GM18498 (cell line): Measurements from ENCODE around the gene PDCD1.
A peak's percentile ranks its signal among the peaks of the same experiment; 100 is the strongest.
"Not testable (repeated sequence)": the region's sequence is repeated elsewhere in the genome, so short reads cannot be mapped to it uniquely, and the experiment has no call there.

Experiments used
- ATAC-seq: cut with Tn5 transposase; IDR thresholded peaks from one replicate; pipeline ENCODE4 v1.9.1; 2021; ENCODE audit warnings: mild to moderate bottlenecking, moderate library complexity; ENCODE audit not compliant: unreplicated experiment

Gene PDCD1

DNA sequence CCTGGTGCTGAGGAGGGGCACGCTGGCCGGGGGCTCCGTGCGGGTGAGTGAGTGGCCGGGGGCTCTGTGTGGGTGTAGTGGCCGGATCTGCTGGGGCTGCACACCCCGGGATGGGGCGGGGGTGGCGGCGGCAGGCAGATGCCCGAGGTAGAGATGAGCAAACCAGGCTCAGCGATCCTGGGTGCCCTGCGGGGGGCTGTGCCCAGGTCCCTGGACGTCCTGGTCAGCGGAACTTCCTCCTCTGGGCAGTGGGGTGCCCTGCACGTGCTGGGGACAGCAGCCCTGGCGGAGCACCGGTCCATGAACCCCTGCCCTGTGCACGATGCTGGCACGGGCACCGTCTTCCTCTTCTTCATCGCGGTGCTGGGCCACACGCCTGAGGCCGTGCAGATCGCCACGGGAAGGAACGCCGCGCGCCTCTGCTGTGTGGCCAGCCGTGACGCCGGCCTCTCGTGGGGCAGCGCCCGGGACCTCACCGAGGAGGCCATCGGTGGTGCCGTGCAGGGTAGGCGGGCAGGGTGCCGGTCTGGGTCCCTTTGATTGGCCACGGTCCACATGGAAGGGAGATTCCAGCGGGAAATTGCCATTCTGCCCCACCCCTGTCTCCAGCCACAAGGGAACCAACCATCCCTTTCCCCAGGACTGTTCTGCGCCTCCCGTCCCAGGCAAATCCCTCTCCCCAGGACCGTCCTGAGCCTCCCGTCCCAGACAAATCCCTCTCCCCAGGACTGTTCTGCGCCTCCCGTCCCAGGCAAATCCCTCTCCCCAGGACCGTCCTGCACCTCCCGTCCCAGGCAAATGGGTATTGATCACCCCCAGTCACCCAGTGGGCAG lies 43.8 kb downstream of the PDCD1 start:
- ATAC-seq = no peak

- ATAC-seq = no peak
These were observed 44.4 kb downstream of the PDCD1 start for GRCh38 chr2:241814393-241814642.

- no peak for ATAC-seq
These were observed 44.9 kb downstream of the PDCD1 start for GRCh38 chr2:241813644-241814392.

DNA sequence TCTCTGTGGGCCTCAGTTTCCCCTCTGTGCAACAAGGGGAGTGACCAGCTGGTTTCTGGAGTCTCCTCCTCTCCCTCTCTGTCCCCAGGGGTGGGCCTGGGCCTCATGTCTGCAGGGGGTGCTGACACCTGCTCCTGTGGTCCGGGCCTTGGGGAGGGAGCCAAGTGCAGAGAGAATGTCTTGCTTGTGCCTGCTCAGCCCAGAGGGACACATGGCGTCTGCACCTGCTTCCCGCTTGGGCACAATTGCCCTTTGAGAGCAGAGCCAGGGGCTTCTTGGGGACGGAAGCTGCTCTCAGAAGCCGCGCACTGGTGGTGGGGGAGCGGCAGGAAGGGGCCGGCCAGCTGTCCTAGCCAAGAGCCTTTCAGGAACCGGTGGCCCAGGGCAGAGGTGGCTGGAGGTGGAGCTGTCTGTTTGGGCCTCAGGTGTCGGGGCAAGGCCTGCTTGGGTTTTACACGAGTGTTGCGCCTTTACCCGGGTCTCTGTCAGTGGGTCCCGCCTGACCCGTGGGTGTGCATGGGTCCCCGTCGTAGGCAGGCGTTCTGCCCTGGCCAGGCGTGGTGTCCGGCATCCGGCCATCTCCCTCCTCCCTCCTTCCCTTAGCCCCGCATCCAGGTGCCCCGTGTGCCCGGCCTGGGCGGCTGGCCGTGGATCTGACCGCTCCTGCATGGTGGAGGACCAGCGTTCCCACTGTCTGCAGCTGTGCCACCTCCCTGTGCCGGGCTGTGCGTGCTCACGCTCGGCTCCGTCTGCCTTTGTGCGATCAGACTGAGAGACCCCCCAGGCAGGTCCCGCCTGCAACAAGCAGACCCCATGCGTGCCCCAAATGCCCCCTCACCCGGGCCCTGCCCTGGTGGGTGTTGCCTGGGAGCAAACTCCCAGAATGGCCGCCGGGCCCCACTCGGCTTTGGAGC lies 45.7 kb downstream of the PDCD1 start:
- no peak for ATAC-seq

GRCh38 chr2:241811952-241812729 lies 46.6 kb downstream of the PDCD1 start:
- no peak for ATAC-seq

GRCh38 chr2:241811201-241811951 lies 47.3 kb downstream of the PDCD1 start:
- ATAC-seq = no peak

DNA sequence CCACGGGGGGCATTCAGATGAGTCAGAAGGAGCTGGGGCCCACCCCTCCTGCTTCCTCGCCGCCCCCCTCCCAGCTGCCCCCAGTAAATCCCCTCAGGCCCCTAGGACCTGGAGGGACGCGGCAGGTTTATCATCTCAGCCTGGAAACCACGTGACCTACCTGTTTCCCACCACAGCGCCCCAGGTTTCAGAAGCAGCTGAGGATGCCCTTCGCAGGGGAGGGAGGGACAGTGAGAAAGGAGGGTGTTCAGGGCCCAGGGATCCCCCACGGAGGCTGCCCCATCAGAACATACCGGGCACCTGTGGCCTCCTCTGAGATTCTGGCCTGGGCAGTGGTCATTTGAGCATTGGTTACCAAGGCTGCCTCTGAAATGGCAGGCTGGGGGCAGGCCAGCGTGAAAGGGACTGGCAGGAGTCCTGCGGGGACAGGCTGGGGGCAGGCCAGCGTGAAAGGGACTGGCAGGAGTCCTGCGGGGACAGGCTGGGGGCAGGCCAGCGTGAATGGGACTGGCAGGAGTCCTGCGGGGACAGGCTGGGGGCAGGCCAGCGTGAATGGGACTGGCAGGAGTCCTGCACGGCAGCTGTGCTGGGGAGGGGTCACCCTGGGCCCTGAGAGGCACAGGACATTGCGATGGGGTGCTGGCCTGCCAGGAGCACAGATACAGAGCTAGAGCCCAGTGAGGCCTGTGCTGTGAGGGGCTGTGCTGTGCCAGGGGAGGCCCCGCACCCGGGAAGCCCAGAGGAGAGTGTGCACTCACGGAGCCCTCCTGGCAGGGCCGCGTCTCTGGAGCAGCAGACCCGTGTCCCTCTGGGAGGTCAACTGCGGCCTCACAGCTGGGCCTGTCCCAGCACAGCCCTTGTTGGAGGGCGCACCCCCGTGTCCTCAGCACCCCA lies 48.1 kb downstream of the PDCD1 start:
- no peak for ATAC-seq

DNA sequence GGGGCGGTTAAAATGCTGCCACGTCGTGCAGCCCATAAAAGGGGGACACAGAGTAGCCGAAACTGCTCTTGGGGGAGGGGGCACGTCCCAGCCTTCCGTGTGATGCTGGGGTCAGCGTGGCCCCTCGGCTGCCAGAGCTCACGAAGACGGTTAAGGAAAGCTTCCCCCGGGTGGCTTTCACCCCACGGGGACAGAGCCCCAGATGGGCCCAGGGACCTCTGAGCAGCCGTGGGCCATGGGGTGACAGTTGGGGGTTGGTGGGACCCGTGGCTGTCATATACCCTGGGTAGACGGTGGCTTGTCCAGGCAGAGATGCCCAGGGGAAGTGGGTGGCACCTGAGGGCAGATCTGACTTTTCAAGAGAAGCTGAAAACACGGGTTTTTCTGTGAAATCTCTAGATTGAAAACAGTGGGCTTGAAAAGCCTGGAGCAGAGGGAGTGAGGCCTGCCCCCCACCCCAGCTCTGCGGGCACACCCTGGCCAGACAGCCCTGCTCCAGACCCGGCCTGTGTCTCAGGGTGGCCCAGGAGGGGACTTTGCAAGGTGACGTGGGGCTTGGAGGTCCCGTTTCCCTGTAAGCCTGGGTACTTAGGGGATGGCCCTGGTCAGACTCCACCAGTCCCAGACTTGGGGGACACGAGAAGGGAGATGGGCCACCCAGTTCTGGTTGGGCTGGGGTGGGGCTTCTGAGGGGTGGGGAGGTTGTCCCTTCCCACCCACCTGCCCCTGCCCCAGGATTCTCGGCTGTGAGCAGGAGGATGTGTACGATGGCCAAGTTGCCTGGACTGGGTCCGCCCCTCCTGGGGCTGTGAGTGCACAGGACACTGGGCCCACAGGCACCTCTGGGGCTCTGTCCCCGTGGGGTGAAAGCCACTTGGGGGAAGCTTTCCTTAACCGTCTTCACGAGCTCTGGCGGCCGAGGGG lies 49.0 kb downstream of the PDCD1 start:
- ATAC-seq = no peak

DNA sequence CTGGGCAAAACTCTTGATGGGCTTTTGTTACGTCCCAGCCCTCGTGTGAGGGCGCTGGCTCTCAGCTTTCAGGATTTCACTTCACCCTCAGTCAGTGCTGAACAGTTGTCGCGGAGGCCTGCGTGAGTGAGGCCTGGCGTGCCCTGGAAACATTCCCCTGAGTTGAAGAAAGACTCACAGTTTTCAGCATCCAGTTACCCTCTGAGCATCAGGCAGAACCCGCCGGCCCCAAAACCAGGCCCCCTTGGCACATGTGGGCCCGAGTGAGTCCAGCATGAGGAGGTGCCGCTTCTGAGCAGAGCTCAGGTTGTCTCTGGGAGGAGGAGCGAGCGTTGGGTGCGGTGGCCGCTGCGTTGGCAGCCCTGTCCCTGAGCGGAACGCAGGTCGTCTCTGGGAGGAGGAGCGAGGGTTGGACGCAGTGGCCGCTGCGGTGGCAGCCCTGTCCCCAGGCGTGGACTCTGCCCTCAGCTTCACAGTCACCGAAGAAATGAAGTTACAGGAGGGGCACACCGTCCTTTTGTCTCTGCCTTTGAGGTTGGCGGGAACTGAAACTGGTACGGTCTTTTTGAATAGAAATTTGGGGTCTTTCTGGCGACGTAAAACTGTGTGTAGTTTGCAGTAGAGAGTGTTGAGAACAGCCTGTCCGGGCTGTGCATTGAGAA lies 49.8 kb downstream of the PDCD1 start, which contains the start of gene NEU4:
TSS of gene NEU4 (plus strand) at position 473 of the 662 bp plus-strand sequence. CDS start 5,292 bp downstream, outside the sequence.
- ATAC-seq = no peak

GRCh38 chr2:241808051-241808720 lies 50.5 kb downstream of the PDCD1 start:
- no peak for ATAC-seq

DNA sequence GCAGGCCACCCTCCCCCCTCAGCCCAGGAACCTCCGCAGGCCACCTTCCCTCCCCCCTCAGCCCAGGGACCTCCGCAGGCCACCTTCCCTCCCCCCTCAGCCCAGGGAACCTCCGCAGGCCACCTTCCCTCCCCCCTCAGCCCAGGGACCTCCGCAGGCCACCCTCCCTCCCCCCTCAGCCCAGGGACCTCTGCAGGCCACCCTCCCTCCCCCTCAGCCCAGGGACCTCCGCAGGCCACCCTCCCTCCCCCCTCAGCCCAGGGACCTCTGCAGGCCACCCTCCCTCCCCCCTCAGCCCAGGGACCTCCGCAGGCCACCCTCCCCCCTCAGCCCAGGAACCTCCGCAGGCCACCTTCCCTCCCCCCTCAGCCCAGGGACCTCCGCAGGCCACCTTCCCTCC lies 52.5 kb downstream of the PDCD1 start:
- ATAC-seq = not testable (repeated sequence)

DNA sequence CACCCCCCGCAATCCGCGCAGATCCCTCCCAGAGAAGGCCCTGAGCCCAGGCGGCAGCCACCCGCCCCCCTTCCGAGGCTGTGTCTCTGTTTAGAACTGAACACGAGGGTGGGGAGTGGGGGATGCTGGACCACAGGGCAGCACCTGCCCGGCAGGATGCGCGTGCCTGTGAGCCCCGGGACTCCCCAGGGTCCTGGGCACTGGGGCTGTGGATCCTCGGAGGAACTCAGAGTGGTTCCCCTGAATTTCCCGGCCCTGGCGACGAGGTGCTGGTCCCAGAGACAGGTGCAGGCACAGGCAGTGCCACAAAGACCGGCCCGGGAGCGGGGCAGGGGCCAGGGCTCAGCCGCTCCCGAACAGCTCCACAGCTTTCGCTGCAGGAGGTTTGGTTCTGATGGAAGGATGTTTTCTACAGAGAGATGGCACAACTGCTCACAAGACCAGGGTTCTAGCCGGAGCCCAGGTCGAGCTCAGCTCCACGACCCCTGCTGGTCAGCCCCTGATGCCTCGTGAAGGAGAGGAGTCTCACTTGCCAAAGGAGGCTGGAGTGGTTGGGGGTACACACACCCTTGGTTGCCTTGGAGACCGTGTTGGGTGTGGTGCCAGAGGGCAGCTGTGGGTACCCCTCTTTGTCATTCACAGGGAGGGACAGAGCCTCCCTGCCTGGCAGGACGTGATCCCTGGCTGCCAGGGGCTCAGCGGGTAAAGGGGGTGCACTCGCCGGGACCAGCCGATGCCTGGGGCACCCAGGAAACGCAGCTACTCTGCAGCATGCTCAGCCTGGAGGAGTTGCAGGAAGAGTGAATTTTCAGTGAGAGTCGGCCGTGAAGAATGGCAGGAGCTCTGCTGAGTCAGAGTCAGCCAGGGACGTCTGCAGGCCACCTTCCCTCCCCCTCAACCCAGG lies 54.1 kb downstream of the PDCD1 start:
- ATAC-seq = no peak

GRCh38 chr2:241803387-241804325 lies 55.0 kb downstream of the PDCD1 start:
- peak; percentile 63 for ATAC-seq
